Neutrophil (primary cell): ENCODE data around the gene CSTF1.
"Not testable (repeated sequence)": the region's sequence is repeated elsewhere in the genome, so short reads cannot be mapped to it uniquely, and the experiment has no call there.

ENCODE experiments used
- H3K27ac ChIP-seq: fragments of 200-600 bp; sonication (generic); 2 replicates; pipeline ENCODE4 v1.5.1; 2016; ENCODE audit warnings: mild to moderate bottlenecking, moderate library complexity
- H3K27me3 ChIP-seq: fragments of 200-600 bp; sonication (generic); 2 replicates; pipeline ENCODE4 v1.6.0; 2016; ENCODE audit warnings: mild to moderate bottlenecking
- H3K36me3 ChIP-seq: fragments of 200-600 bp; sonication (generic); 2 replicates; pipeline ENCODE4 v1.5.1; 2017
- H3K4me1 ChIP-seq, 2 experiments: fragments of 200-600 bp in 1 of 2; sonication (generic) in 1 of 2; 1 replicate in 1 of 2; 2 replicates in 1 of 2; pipeline versions ENCODE4 v1.5.1 to v1.6.1; 2013 to 2016; ENCODE audit warnings: low read depth in 1 of 2, low read length in 1 of 2, mild to moderate bottlenecking in 1 of 2, moderate library complexity in 1 of 2; ENCODE audit not compliant: control insufficient read depth in 1 of 2, insufficient read depth in 1 of 2
- H3K4me3 ChIP-seq, 2 experiments: fragments of 200-600 bp in 1 of 2; sonication (generic) in 1 of 2; 1 replicate in 1 of 2; 2 replicates in 1 of 2; pipeline ENCODE4 v1.5.1; 2013 to 2016; ENCODE audit warnings: low read depth in 1 of 2, low read length in 1 of 2, mild to moderate bottlenecking in 1 of 2, moderate library complexity in 1 of 2
- H3K9me3 ChIP-seq: fragments of 200-600 bp; sonication (generic); 2 replicates; pipeline ENCODE4 v1.5.1; 2016
- CTCF ChIP-seq: fragments of 200-600 bp; sonication (generic); IDR thresholded peaks from 2 replicates; pipeline ENCODE4 v1.5.1; 2016; ENCODE audit warnings: antibody characterized with exemption

The CSTF1 gene

DNA sequence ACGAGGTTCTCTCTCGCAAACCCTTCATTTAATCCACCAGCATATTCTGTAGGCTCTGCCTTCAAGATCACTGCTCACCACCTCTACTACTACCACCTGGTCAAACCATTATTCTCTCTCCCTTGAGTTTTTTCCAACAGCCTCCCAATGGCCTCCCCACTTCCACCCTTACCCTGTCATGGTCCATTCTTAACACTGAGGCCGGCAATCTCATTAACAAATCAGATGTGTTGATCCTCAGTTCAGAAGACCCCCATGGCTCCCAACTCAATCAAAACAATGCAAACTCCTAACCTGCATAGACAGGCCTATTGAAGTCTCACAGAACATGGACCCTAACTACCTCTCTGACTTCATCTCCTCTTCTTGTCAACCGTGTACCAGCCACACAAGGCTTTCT lies 2.6 kb upstream of the CSTF1 start:
- no peak overlapping the region for H3K4me3 ChIP-seq

DNA sequence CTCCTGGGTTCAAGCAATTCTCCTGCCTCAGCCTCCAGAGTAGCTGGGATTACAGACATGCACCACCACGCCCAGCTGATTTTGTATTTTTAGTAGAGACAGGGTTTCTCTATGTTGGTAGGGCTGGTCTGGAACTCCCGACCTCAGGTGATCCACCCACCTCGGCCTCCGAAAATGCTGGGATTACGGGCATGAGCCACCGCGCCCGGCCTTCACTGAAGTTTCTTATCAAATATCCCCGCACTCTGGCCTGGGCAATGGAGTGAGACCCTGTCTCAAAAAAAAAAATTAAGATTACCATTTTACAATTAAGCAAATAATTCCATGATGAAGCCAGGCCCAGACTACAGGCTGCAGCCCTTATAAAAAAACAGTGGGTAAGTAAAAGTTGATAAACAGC lies 2.0 kb upstream of the CSTF1 start:
- H3K4me1 ChIP-seq = peaks cover 25 to 26% of the 10 kb centered on the region in 2 experiments
- not testable (repeated sequence) for H3K27me3 ChIP-seq, H3K4me3 ChIP-seq, H3K9me3 ChIP-seq, H3K27ac ChIP-seq
- H3K36me3 ChIP-seq = peaks cover 14% of the 10 kb centered on the region

More for the DNA sequence above, 2.6 kb upstream of the CSTF1 start:
- Histone ChIP-seq H3K27me3 (no peaks in the 10 kb centered on the region), H3K27ac (no peak overlapping the region), H3K36me3 (peaks cover 16% of the 10 kb centered on the region), H3K4me1 (peaks cover 25 to 26% of the 10 kb centered on the region in 2 experiments), H3K9me3 (no peaks in the 10 kb centered on the region)
- TF ChIP-seq CTCF = no peak

- Histone ChIP-seq H3K27me3 (no peaks in the 10 kb centered on the region), H3K4me3 (peak overlapping the region; percentile 69 to 95), H3K9me3 (no peaks in the 10 kb centered on the region), H3K36me3 (peaks cover 14% of the 10 kb centered on the region), H3K4me1 (peaks cover 25 to 26% of the 10 kb centered on the region in 2 experiments), H3K27ac (peak overlapping the region; percentile 93)
- no peak for TF ChIP-seq CTCF
Measured at GRCh38 chr20:56391037-56391436, 1.4 kb upstream of the CSTF1 start.

DNA sequence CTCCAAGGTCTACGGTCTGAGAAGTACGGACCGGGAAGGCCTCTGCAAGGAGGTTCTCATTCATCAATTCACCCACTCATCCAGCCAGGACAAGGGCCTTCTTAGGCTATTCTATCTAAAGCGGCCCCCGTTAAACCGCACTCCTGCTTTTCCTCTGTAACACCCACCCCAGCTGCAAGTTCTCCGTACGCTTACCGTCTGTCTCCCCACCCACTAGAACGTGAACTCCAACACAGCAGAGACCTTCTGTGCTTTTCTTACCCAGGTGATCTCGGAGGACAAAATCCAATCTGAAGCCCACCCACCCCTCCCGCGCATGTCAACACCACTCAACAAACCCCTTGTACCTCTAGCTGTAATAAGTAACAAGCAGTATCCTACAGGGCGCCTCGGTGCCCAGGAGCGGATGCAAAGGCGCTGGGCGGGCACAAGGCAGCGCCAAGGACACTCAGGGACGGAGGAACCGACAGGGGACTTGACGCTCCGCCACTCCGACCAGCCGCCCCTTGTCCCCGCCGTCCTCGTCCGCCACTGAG lies 781 bp upstream of the CSTF1 start:
- TF ChIP-seq CTCF = no peak
- H3K36me3 ChIP-seq = peaks cover 15% of the 10 kb centered on the region
- no peaks in the 10 kb centered on the region for H3K9me3 ChIP-seq
- no peaks in the 10 kb centered on the region for H3K27me3 ChIP-seq
- peak overlapping the region; percentile 93 for H3K27ac ChIP-seq
- H3K4me1 ChIP-seq = peaks cover 25 to 26% of the 10 kb centered on the region in 2 experiments
- H3K4me3 ChIP-seq = peak overlapping the region; percentile 69 to 95

- Histone ChIP-seq H3K4me1 (peaks cover 25 to 26% of the 10 kb centered on the region in 2 experiments), H3K36me3 (peaks cover 28% of the 10 kb centered on the region), H3K27me3 (no peaks in the 10 kb centered on the region), H3K9me3 (no peaks in the 10 kb centered on the region), H3K27ac (peak overlapping the region; percentile 93), H3K4me3 (peak overlapping the region; percentile 69 to 95)
- TF ChIP-seq CTCF = no peak
Measured at GRCh38 chr20:56392881-56393482, 537 bp downstream of the CSTF1 start.

GRCh38 chr20:56393653-56394052 lies 1.2 kb downstream of the CSTF1 start:
- Histone ChIP-seq H3K27me3 (no peaks in the 10 kb centered on the region), H3K27ac (peak overlapping the region; percentile 93), H3K4me3 (peak overlapping the region; percentile 69 to 95), H3K36me3 (peaks cover 35% of the 10 kb centered on the region), H3K4me1 (peaks cover 25 to 26% of the 10 kb centered on the region in 2 experiments), H3K9me3 (no peaks in the 10 kb centered on the region)
- no peak for TF ChIP-seq CTCF
